Endothelial cell of umbilical vein (primary cell): ENCODE measurements around the gene SLC23A1. TPM values are rescaled to one million over a fixed set of nuclear protein-coding genes. Genes with fewer than 3 reads are reported as not detected.

ENCODE experiments used
- BruUV-seq: library from RNA; stranded (reverse); fragments of 400-500 nt; replicated peaks from 2 replicates; lab custom pipeline; 2021; lab: Mats Ljungman, UMichigan
- CTCF ChIA-PET: fragments of 300-600, 350-600 bp; sonication (Branson Sonifier 250); formaldehyde crosslinking; loops from one replicate; lab custom pipeline; 2021; ENCODE audit warnings: antibody characterized with exemption, inconsistent platforms; lab: Charles Lee
- POLR2A ChIA-PET: fragments of 300-600, 350-600 bp; sonication (Branson Sonifier 250); formaldehyde crosslinking; loops from one replicate; lab custom pipeline; 2021; ENCODE audit warnings: antibody characterized with exemption, inconsistent platforms; lab: Charles Lee
- DNase-seq: peaks from one replicate; pipeline ENCODE4 v3.0.0-alpha.2; 2011; ENCODE audit warnings: low read depth, low spot score
- FAIRE-seq: peaks from 2 replicates; lab custom pipeline; 2011; peaks lifted over from hg19 to GRCh38; lab: Jason Lieb, UNC
- H2AFZ ChIP-seq: 2 replicates; pipeline ENCODE4 v1.6.0; 2012; ENCODE audit warnings: low read depth, low read length, control low read depth, inconsistent platforms
- H3K27ac ChIP-seq: 2 replicates; pipeline ENCODE4 v1.5.1; 2011; ENCODE audit warnings: low read depth, mild to moderate bottlenecking, control low read depth, low read length, moderate library complexity; ENCODE audit not compliant: insufficient read depth
- H3K27me3 ChIP-seq, 2 experiments: 2 replicates each; pipeline versions ENCODE4 v1.6.0 to v1.6.1; 2011; ENCODE audit warnings: low read length in 2 of 2, mixed read lengths in 1 of 2; ENCODE audit not compliant: control insufficient read depth in 2 of 2, insufficient read depth in 2 of 2
- H3K36me3 ChIP-seq, 2 experiments: 2 replicates in 1 of 2; 3 replicates in 1 of 2; pipeline ENCODE4 v1.5.1; 2011; ENCODE audit warnings: low read length in 2 of 2, mild to moderate bottlenecking in 1 of 2, moderate library complexity in 1 of 2; ENCODE audit not compliant: control insufficient read depth in 2 of 2, insufficient read depth in 2 of 2; ENCODE audit errors: extremely low read depth in 1 of 2
- H3K4me1 ChIP-seq: 3 replicates; pipeline ENCODE4 v1.5.1; 2011; ENCODE audit warnings: mild to moderate bottlenecking, low read length; ENCODE audit not compliant: control insufficient read depth, insufficient read depth; ENCODE audit errors: extremely low read depth
- H3K4me2 ChIP-seq: 2 replicates; pipeline ENCODE4 v1.6.1; 2011; ENCODE audit warnings: low read length, control low read depth, mixed read lengths; ENCODE audit not compliant: insufficient read depth
- H3K4me3 ChIP-seq, 3 experiments: fragments of 200-600 bp in 1 of 3; sonication (generic), shearing (Covaris generic) in 1 of 3; replicated peaks in 1 of 3; 2 replicates each; pipeline ENCODE4 v1.5.1; 2011 to 2016; ENCODE audit warnings: control low read depth in 3 of 3, low read length in 3 of 3, mild to moderate bottlenecking in 2 of 3, inconsistent platforms in 1 of 3, low read depth in 1 of 3, moderate library complexity in 1 of 3; ENCODE audit not compliant: insufficient read depth in 1 of 3
- H3K79me2 ChIP-seq: 2 replicates; pipeline ENCODE4 v1.6.0; 2012; ENCODE audit warnings: low read length, inconsistent platforms; ENCODE audit not compliant: control insufficient read depth, insufficient read depth
- H3K9ac ChIP-seq: replicated peaks from 2 replicates; pipeline ENCODE3; 2011; ENCODE audit warnings: low read length, control low read depth; ENCODE audit not compliant: insufficient read depth; ENCODE audit errors: extremely low read depth
- H3K9me1 ChIP-seq: replicated peaks from 3 replicates; pipeline ENCODE4 v1.6.0; 2011; ENCODE audit warnings: mild to moderate bottlenecking, low read length; ENCODE audit not compliant: control insufficient read depth, insufficient read depth; ENCODE audit errors: extremely low read depth
- H3K9me3 ChIP-seq: replicated peaks from 2 replicates; pipeline ENCODE4 v1.5.1; 2012; ENCODE audit warnings: low read length, inconsistent platforms; ENCODE audit not compliant: control insufficient read depth, insufficient read depth
- H4K20me1 ChIP-seq: replicated peaks from 2 replicates; pipeline ENCODE3; 2011; ENCODE audit warnings: mild to moderate bottlenecking, low read length; ENCODE audit not compliant: control insufficient read depth, insufficient read depth; ENCODE audit errors: extremely low read depth
- EZH2 ChIP-seq: IDR thresholded peaks from 2 replicates; pipeline ENCODE4 v1.6.1; 2012; ENCODE audit warnings: borderline replicate concordance, low read depth, mild to moderate bottlenecking, moderate library complexity, low read length, inconsistent platforms; ENCODE audit not compliant: severe bottlenecking
- FOS ChIP-seq: IDR thresholded peaks from 2 replicates; pipeline ENCODE4 v1.6.1; 2011; ENCODE audit warnings: mild to moderate bottlenecking, low read length, moderate library complexity, borderline replicate concordance; ENCODE audit not compliant: insufficient read depth
- GATA2 ChIP-seq: IDR thresholded peaks from 2 replicates; pipeline ENCODE4 v1.7.0; 2011; ENCODE audit warnings: low read depth, mild to moderate bottlenecking, moderate library complexity, mixed read lengths, low read length; ENCODE audit not compliant: insufficient read length, insufficient read depth
- JUN ChIP-seq: IDR thresholded peaks from 2 replicates; pipeline ENCODE4 v1.6.1; 2011; ENCODE audit warnings: borderline replicate concordance, low read depth; ENCODE audit not compliant: insufficient read length, insufficient read depth
- MYC ChIP-seq: IDR thresholded peaks from one replicate; pipeline ENCODE4 v1.6.1; 2011; ENCODE audit warnings: mild to moderate bottlenecking, low read depth, low read length
- POLR2A ChIP-seq: IDR thresholded peaks from 2 replicates; pipeline ENCODE4 v1.6.1; 2012; ENCODE audit warnings: low read depth, mild to moderate bottlenecking, control low read depth, low read length
- POLR2AphosphoS5 ChIP-seq: IDR thresholded peaks from 2 replicates; pipeline ENCODE4 v1.6.1; 2012; ENCODE audit warnings: low read depth, mild to moderate bottlenecking, control low read depth, low read length, moderate library complexity; ENCODE audit not compliant: insufficient read depth
- dilution Hi-C: fragments of 300-500 bp; cut with MboI; formaldehyde crosslinking; loops from one replicate; pipeline ENCODE4 v1.15.0; 2019; ENCODE audit warnings: low sequenced_read_pairs; ENCODE audit not compliant: extremely low pct_ligation_motif_present
- intact Hi-C: fragments of 100-400 bp; cut with micrococcal nuclease; formaldehyde crosslinking; loops from one replicate; pipeline ENCODE4 v1.10.0; 2022
- polyA plus RNA-seq, 4 experiments: library from polyadenylated mRNA; depleted of rRNA in 3 of 4; stranded (reverse) in 3 of 4; unstranded in 1 of 4; fragments of >200 nt; gene quantifications; 2 replicates each; pipeline versions ENCODE4 v1.2.1 to v1.2.3, GENCODE V29; 2011 to 2012; ENCODE audit warnings: missing spikeins in 1 of 4
- total RNA-seq: library from RNA; stranded (reverse); gene quantifications from 2 replicates; pipeline ENCODE4 v1.2.3, GENCODE V29; 2021
- TF ChIP-seq, protein P1 (sequence below): IDR thresholded peaks from 2 replicates; pipeline ENCODE4 v1.6.1; 2011; ENCODE audit not compliant: insufficient read depth, insufficient read length
- TF ChIP-seq, protein P2 (sequence below), 2 donors: IDR thresholded peaks; 1 replicate in 1 of 2; 2 replicates in 1 of 2; pipeline ENCODE4 v1.5.1; 2011; ENCODE audit warnings: low read length in 2 of 2, mild to moderate bottlenecking in 2 of 2, moderate library complexity in 2 of 2, control low read depth in 1 of 2, inconsistent platforms in 1 of 2, low read depth in 1 of 2; ENCODE audit not compliant: insufficient read depth in 1 of 2; ENCODE audit errors: extremely low read depth in 1 of 2

SLC23A1 gene
- total and polyA plus RNA-seq, 2 donors (not counting 3 experiments of a cell fraction or from before 2014, with no cell fraction given) = not detected

- ChIA-PET POLR2A (no interaction called here), CTCF (no interaction called here)
- Histone ChIP-seq H2AFZ (no peak overlapping the region), H3K9me3 (no peaks in the 10 kb centered on the region), H3K79me2 (no peaks in the 10 kb centered on the region), H3K27me3 (no peaks in the 10 kb centered on the region), H3K27ac (no peak overlapping the region), H3K4me3 (no peak overlapping the region), H4K20me1 (no peaks in the 10 kb centered on the region), H3K4me2 (no peak overlapping the region), H3K36me3 (no peaks in the 10 kb centered on the region), H3K9me1 (no peaks in the 10 kb centered on the region), H3K4me1 (peaks cover 6% of the 10 kb centered on the region), H3K9ac (no peak overlapping the region)
- dilution Hi-C loops (no loop called here), intact Hi-C loops (no loop called here)
- DNase-seq (no peak), FAIRE-seq (no peak)
- TF ChIP-seq MYC (no peak), POLR2A (no peak), GATA2 (no peak), JUN (no peak), EZH2 (no peak), POLR2AphosphoS5 (no peak), FOS (no peak)
- TF ChIP-seq, protein P1, sequence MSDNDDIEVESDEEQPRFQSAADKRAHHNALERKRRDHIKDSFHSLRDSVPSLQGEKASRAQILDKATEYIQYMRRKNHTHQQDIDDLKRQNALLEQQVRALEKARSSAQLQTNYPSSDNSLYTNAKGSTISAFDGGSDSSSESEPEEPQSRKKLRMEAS = no peak
- TF ChIP-seq, protein P2, sequence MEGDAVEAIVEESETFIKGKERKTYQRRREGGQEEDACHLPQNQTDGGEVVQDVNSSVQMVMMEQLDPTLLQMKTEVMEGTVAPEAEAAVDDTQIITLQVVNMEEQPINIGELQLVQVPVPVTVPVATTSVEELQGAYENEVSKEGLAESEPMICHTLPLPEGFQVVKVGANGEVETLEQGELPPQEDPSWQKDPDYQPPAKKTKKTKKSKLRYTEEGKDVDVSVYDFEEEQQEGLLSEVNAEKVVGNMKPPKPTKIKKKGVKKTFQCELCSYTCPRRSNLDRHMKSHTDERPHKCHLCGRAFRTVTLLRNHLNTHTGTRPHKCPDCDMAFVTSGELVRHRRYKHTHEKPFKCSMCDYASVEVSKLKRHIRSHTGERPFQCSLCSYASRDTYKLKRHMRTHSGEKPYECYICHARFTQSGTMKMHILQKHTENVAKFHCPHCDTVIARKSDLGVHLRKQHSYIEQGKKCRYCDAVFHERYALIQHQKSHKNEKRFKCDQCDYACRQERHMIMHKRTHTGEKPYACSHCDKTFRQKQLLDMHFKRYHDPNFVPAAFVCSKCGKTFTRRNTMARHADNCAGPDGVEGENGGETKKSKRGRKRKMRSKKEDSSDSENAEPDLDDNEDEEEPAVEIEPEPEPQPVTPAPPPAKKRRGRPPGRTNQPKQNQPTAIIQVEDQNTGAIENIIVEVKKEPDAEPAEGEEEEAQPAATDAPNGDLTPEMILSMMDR (IDR thresholded peaks at IDR 0.05; ENCODE audit: extremely low read depth in 1 of 2, insufficient read depth in 1 of 2, low read depth in 1 of 2, low read length in 2 of 2) = no peak
- BruUV-seq = no TSS peak
Observed at GRCh38 chr5:139384591-139385051, 1.5 kb upstream of the SLC23A1 start.
